ENCODE results near the gene CMPK2. TPM values are rescaled to one million over a fixed set of nuclear protein-coding genes. Genes with fewer than 3 reads are reported as not detected.

CMPK2 gene
- total and polyA plus RNA-seq, 9 of the 15 experiments (the other 6 are each of a cell fraction or from before 2014, with no cell fraction given), result 2.6 to 10.5 (median 5.0) TPM

- TF ChIP-seq JUN (IDR thresholded peaks at IDR 0.05; ENCODE audit: borderline replicate concordance, low read depth, low read length), result peak; percentile 58; the same call in 1 of the 2 replicates
- TF ChIP-seq JUN (CRISPR knock-in tag; IDR thresholded peaks at IDR 0.05; ENCODE audit: borderline replicate concordance), result no peak
- TF ChIP-seq CHD2 (IDR thresholded peaks at IDR 0.05; ENCODE audit: low read depth, low read length), result no peak
- peak; percentile 94 for TF ChIP-seq DPF2 (IDR thresholded peaks at IDR 0.05)
- TF ChIP-seq SMAD4 (CRISPR knock-in tag; conservative IDR thresholded peaks at IDR 0.05), result peak; percentile 81; the same call in 1 of the 2 replicates
- TF ChIP-seq USF1 (CRISPR knock-in tag; IDR thresholded peaks at IDR 0.05), result peak; percentile 83
- no peak for TF ChIP-seq SMARCB1 (IDR thresholded peaks at IDR 0.05; ENCODE audit: insufficient read length, low read depth)
- TF ChIP-seq HCFC1 (IDR thresholded peaks at IDR 0.05; ENCODE audit: low read depth, low read length), result 0 out of 2 replicates have a peak, but pooled peaks have one; percentile 15
- TF ChIP-seq POU5F1 (IDR thresholded peaks at IDR 0.05; ENCODE audit: borderline replicate concordance, low read depth, low read length, partially characterized antibody), result no peak
- peak; percentile 19 for TF ChIP-seq RBBP5 (IDR thresholded peaks at IDR 0.05; ENCODE audit: borderline replicate concordance, insufficient read depth, low read length, poor library complexity, severe bottlenecking)
- peak; percentile 95 for TF ChIP-seq TAL1 (IDR thresholded peaks at IDR 0.05)
- TF ChIP-seq, protein P1, sequence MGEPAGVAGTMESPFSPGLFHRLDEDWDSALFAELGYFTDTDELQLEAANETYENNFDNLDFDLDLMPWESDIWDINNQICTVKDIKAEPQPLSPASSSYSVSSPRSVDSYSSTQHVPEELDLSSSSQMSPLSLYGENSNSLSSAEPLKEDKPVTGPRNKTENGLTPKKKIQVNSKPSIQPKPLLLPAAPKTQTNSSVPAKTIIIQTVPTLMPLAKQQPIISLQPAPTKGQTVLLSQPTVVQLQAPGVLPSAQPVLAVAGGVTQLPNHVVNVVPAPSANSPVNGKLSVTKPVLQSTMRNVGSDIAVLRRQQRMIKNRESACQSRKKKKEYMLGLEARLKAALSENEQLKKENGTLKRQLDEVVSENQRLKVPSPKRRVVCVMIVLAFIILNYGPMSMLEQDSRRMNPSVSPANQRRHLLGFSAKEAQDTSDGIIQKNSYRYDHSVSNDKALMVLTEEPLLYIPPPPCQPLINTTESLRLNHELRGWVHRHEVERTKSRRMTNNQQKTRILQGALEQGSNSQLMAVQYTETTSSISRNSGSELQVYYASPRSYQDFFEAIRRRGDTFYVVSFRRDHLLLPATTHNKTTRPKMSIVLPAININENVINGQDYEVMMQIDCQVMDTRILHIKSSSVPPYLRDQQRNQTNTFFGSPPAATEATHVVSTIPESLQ (CRISPR knock-in tag; IDR thresholded peaks at IDR 0.05), result no peak
- TF ChIP-seq PML (IDR thresholded peaks at IDR 0.05; ENCODE audit: low read length), result peak; percentile 91
- TF ChIP-seq E2F1 (CRISPR knock-in tag; IDR thresholded peaks at IDR 0.05), result 0 out of 2 replicates have a peak, but pooled peaks have one; percentile 35
- TF ChIP-seq ZNF695 (CRISPR knock-in tag; IDR thresholded peaks at IDR 0.05), result no peak
- no peak for TF ChIP-seq GTF2E2 (tag; IDR thresholded peaks at IDR 0.05)
- peak in 1 of 2 experiments; percentile 90; a peak in 3 of 4 replicates for TF ChIP-seq TBL1XR1 (IDR thresholded peaks at IDR 0.05; ENCODE audit: low read length in 2 of 2)
- TF ChIP-seq RBFOX2 (IDR thresholded peaks at IDR 0.05; ENCODE audit: low read depth, low read length), result no peak
- TF ChIP-seq ZNF140 (CRISPR knock-in tag; IDR thresholded peaks at IDR 0.05), result peak; percentile 66; the same call in 1 of the 2 replicates
- TF ChIP-seq ZNF124 (CRISPR knock-in tag; IDR thresholded peaks at IDR 0.05), result no peak
- TF ChIP-seq ZFPM2 (CRISPR knock-in tag; IDR thresholded peaks at IDR 0.05), result no peak
- TF ChIP-seq, protein P2, sequence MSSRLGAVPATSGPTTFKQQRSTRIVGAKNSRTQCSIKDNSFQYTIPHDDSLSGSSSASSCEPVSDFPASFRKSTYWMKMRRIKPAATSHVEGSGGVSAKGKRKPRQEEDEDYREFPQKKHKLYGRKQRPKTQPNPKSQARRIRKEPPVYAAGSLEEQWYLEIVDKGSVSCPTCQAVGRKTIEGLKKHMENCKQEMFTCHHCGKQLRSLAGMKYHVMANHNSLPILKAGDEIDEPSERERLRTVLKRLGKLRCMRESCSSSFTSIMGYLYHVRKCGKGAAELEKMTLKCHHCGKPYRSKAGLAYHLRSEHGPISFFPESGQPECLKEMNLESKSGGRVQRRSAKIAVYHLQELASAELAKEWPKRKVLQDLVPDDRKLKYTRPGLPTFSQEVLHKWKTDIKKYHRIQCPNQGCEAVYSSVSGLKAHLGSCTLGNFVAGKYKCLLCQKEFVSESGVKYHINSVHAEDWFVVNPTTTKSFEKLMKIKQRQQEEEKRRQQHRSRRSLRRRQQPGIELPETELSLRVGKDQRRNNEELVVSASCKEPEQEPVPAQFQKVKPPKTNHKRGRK (tag; IDR thresholded peaks at IDR 0.05), result no peak
- TF ChIP-seq CCNT2 (IDR thresholded peaks at IDR 0.05; ENCODE audit: borderline replicate concordance, extremely low read depth, insufficient read length, low read depth, low read length), result peak; percentile 90
- TF ChIP-seq SAFB2 (IDR thresholded peaks at IDR 0.05; ENCODE audit: borderline replicate concordance, low read depth, low read length, severe bottlenecking), result no peak
These were observed 22.1 kb upstream of the CMPK2 start (continued) for GRCh38 chr2:6887751-6888192.

Measured in K562 (cell line).